Measurements from ENCODE around the gene PLEKHG4B.

The PLEKHG4B gene

DNA sequence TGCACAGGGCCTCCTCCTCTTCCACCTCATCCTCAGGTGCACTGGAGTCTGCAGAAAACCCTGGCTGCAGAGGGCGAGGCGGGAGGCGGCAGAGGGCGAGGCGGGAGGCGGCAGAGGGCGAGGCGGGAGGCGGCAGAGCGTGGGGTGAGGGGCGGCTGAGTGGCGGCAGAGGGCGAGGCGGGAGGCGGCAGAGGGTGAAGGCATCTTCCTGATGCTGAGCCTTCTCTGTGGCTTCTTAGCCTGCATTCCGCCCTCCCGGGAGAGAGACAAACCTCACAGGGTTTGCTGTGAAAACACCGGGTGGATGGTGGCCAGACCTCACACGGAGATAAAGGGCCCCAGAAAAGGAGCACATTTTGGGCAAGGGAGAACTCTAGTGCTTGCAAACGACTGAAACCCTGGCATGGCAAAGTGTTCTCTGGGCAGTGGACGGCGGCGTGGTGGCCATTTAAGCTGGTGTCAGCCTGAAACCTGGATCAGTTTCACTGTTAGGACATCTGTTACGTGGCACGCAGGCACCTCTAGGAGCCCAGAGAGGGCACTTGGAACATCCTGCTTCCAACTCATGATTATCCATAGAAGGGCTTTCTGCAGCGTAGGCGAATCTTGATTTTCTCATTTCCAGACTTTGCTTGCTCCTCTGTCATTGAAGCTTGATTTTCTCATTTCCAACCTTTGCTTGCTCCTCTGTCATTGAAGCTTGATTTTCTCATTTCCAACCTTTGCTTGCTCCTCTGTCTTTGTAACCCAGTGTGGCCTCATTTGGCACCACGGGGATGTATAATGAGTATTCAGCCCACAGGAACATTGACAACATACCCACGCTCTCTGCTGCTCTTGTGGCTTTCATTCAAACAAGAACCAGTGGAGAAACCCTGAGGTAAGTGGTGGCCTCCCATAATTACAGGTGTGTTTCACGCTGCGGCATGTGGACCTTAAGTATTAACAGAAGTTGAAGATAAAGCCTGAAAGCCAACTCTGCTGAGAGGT is 16.3 kb upstream of the PLEKHG4B start:
- no peak for DNase-seq (ENCODE audit: low read depth in 1 of 2, low spot score in 1 of 2)

DNA sequence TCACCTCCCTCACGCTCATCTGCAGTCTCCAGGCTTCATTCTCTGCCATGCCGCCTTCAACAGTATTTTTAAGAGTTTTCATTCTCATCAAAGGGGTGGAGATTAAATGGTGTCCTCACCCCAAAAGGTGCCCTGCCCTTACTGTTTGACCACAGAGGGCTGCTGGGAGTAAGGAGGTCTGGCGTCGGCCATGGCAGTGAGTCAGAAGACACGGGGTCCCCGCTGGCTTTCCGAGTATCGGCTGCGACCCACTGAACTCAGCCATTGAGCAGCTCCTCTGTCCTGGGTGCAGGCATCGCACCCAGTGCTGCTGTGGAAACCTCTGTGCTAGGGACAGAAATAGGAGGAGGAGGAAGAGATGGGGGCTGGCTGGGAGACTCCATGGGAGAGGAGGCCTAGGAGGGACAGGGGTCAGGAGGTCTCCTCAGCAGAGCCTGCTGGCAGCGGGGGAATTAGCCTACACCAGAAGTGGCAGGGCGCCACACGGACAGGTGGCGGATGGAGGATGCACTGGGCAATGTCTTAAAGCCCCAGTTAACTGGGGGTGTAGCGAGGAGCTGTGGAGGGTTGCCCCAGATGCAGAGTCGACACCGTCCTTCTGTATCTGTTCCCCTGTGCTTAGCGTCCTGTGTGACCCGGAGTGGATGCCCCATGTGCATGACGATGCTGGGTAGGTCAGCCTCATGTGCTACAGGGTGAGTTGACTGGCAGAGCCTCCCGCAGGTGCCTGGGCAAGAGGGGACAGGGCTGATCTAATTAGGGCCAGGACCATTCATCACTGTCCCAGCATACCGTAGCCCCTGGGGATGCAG is 15.4 kb upstream of the PLEKHG4B start:
- no peak for DNase-seq (ENCODE audit: low read depth in 1 of 2, low spot score in 1 of 2)

DNA sequence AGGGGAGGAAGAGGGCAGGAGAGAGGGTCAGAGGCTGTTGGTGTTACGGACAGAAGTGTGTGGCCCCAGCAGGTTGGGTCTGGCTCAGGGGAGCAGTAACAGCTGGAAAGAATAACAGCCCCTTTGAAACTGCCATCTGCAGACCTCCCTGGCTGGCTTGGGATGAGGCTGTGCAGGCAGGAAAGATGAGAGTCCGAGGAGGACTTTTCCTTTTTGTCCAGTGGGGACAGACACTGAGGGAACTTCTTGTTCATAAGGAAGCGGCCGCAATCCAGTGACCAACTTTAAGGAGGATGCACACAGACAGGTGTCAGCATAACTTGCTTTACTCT is 14.8 kb upstream of the PLEKHG4B start:
- no peak for DNase-seq (ENCODE audit: low read depth in 1 of 2, low spot score in 1 of 2)

DNA sequence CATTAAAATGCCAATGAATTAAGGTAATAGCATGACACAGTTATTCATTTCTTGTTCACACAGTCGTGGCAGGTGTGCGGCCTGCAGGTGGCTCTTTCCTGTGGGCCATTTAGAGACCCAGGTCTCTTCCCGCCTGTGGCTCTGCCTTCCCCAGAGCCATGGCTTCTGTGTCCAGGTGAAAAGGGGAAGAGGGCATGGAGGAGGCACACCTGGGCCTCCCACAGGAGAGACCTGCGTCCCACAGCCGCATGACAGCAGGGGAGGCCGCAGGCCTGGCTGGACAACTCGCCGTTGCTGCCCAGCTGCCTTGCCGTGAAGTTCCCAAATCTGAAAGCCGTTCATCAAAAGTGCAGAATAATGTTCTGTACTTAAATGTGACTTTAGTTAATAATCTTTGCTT is 14.4 kb upstream of the PLEKHG4B start:
- no peak for DNase-seq (ENCODE audit: low read depth in 1 of 2, low spot score in 1 of 2)

DNA sequence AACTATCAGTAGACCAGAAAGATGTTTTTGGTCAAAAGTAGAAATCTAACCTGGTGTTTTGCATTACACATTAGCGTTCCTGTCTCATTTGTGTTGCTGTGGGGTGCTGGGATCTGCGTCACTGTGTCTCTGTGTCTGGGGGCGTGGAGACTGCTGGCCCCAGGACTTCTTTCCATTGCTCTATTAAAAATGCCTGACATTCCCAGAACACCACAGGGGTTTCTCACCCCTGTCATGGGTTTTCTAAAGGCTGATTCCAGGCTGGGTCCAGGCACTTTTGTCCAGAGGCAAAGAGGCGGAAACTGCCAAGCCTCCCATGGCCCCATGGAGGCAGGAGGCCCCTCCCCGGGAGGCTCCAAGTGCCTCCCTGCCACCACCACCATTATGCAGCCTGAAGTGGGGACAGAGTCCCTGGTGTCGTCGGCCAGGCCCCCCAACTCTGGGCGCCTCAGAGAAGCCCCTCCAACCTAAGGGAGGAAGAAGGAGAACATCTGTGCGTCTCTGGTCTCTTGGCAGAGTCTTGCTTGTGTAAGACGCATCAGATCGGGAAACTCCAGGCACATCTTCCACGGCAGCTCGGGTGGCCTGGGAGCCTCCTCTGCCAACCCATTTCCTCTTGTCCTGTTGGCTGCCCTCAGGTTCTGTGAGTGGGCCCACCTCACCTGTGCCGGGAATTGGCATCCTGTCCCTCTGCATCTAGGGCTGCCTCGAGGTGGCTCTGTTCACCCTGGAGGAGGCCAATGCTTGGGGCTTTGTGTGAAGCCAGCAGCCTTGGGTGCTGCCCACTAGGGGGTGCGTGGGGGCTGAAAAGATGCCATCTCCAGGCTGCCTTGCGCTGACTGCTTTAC is 13.8 kb upstream of the PLEKHG4B start:
- no peak for DNase-seq (ENCODE audit: low read depth in 1 of 2, low spot score in 1 of 2)

DNA sequence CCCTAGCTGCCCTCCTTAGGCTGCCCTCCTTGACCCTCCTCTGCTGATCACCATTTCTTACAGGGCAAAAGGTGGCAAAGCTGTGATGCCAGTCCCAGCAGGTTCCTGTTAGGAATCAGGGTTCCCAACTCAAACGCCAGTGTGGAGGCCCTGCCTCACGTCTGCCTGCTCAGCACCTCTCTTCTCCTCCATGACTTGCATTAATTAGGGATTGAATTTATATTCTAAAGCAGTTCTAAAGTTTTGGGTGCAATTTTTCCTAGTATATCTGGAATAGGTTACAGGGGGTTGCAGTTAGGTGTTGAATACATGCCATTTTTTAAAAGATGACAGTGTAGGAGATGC is 13.2 kb upstream of the PLEKHG4B start:
- no peak for DNase-seq (ENCODE audit: low read depth in 1 of 2, low spot score in 1 of 2)

DNA sequence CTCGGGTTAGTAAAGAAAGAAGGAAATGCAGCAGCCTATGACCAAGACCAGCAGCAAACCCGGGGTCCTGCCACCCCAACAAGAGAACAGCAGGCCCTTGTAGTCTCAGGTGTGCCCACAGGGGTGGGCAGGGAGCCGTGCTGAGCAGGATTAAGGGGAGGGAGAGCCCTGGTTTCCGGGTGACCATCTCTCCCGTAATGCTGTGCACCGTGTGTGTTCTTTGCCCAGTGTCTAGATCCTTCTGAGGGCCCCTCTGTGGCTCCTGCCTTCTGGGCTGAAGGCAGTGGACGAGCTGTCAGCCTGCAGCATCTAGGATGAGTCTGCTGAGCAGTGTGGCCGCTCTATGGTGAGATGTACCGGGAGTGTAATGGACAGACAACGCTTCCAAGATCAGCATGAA is 12.7 kb upstream of the PLEKHG4B start:
- DNase-seq (ENCODE audit: low read depth in 1 of 2, low spot score in 1 of 2), result no peak

DNA sequence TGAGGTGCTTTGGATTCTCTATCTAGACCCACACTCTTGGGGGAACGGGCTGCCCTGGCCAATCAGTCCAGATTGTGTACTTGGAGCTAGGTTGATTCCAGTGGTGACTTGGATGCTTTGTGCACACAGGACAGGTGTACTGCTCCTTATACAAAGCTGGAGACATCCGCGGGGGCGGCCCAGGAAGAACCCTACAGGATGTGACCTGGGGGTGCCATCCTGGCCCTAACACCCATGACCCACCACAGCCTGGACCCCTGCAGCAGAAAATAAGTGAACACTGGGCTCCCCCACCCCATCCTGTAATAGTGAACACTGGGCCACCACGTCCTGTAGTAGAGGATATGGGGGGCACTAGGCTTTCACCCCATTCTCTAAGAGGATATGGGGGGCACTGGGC is 12.1 kb upstream of the PLEKHG4B start:
- DNase-seq (ENCODE audit: low read depth in 1 of 2, low spot score in 1 of 2), result no peak

DNA sequence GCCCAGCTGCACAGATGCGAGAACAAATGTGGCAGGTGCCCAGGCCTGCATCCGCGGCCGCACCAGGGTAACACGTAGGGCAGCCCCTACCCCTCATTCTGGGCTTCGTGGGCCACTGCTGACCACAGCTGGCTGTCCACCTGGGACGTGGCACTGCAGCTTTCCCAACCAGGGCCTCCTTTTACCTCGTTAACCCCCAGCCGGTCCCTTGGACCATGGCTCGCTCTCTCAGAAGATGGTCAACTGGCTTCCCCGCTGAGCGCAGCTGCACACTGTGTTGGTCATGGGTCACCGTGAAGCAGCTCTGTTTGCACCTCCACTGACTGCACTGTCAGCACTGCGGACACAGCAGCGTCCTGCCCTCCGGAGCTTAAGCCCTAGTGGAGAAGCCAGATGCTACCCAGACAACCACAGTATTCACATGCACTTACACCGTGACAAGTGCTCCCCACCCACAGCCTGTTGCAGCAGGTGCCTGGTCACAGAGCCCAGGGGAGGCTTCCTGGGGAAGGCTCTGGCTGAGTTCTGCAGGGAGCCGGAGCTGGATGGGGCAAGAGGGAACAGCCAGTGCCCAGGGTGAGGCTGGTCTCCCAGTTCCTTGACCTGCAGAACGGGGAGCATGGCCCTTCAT is 10.5 kb upstream of the PLEKHG4B start:
- no peak for DNase-seq (ENCODE audit: low read depth in 1 of 2, low spot score in 1 of 2)

DNA sequence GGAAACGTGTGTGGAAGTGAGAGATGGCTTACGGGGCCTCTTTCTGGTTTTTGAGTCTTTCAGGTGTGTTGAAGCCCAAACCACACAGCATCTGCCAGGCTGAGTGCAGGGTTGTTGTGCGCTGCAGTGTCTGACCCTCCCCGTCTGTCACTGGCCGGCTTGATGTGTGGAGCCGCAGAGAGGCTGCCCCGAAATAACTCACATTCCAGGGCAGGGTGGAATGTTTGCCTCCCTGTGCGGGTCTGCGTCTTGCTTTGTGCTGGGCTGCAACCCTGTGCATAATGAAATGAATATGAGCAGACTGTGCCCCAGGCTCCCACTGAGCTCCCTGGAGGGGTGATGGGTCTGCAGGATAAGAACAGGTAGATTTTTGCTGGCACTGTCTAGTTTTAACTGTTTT is 9.9 kb upstream of the PLEKHG4B start:
- no peak for DNase-seq (ENCODE audit: low read depth in 1 of 2, low spot score in 1 of 2)

DNA sequence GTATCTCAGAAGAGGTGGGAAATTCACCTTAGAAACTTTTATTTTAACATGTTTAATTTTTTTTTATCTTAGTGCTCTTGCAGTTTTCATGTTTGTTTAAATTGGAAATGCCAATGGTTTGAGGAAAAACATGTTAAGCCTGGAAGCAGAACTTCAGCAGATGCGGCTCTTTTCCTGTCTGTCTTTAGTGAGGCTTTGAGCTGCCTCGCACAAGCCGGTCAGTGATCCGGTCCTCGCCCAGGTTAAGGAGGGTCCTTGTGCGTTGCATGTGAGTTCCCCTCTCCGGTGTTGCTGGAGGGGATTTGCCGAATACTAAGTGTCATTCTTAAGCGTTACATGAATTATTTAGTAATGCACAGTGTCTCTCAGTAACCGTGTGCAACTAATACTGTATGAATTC is 9.4 kb upstream of the PLEKHG4B start:
- DNase-seq (ENCODE audit: low read depth in 1 of 2, low spot score in 1 of 2), result no peak

DNA sequence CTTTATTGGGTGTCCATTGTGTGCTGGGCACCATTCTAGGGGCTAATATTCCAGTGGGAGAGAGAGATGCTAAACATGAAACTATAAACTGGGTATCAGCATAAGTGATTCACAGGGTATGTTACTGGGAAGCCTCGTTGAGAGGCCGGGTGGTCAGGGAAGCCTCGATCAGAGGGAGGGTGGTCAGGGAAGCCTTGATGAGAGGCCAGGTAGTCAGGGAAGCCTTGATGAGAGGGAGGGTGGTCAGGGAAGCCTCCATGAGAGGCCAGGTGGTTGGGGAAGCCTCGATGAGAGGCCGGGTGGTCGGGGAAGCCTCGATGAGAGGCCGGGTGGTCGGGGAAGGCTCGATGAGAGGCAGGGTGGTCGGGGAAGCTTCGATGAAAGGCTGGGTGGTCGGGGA is 8.9 kb upstream of the PLEKHG4B start:
- DNase-seq (ENCODE audit: low read depth in 1 of 2, low spot score in 1 of 2), result no peak

DNA sequence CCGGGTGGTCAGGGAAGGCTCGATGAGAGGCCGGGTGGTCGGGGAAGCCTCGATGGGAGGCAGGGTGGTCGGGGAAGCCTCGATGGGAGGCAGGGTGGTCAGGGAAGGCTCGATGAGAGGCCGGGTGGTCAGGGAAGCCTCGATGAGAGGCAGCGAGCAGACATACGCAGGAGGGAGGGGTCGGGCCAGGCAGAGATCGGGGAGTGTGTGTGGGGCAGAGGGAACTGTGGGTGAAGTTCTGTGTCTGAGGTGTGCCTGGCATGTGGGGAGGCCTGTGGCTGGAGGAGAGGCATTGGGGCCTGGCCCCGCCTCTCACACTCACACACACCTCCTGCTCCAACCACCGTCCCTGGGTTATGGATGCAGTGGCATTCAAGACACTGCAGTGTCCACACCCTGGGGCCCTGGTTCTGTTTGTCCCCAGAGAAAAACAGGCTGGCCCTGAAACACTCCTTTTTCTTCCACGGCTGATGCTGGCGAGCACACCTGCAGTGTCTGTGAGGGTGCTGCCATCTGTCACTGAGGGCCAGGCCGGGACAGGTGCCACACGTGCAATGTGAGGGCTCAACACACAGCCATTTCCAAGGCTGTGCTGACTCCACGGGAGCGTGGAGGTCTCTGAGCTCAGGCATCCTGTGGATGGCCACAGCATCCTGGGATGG is 6.5 kb upstream of the PLEKHG4B start:
- DNase-seq (ENCODE audit: low read depth in 1 of 2, low spot score in 1 of 2), result no peak

DNA sequence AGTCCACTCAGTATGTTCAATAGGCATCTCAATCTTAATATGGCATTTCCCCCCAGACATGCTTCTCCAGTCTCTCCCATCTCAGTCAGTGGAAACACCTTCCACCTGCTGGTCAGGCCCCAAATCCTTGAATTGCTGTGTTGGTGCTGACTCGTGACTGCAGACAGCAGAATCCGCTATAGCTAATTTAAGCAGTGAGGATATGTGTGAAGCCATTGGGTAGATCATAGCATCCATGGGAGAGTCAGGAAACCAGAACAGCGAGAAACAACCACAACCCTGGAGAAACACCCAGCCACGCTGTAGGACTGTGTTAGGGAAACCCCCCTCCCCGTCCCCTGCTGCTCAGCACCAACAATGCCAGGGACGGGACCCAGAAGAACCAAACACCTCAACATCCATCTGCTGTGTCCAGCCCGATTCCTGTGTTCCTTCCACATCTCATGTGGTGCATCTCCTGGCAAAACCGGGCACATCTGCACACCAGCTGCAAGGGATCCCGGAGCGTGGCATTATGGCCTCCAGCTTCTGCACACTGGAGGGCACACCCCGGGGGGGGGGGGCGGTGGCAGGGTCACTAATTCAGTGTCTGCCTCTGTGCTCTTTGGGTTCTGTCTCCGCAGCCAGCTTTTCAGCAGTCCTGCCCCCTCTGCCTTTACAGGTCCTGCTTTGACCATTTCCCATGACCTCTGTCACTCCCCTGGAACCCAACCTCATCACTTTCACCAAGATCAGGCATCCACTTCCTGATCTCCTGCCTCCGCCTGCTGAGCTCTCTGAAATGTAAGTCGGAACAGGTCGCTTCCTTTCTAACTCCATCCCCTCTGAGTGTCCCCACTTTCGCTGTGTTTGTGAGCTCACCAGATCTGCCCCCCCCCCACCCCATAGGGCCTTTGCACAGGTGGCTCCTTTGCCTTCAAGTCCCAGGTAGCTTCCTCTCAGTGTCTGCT is 2.4 kb upstream of the PLEKHG4B start:
- no peak for DNase-seq (ENCODE audit: low read depth in 1 of 2, low spot score in 1 of 2)

DNA sequence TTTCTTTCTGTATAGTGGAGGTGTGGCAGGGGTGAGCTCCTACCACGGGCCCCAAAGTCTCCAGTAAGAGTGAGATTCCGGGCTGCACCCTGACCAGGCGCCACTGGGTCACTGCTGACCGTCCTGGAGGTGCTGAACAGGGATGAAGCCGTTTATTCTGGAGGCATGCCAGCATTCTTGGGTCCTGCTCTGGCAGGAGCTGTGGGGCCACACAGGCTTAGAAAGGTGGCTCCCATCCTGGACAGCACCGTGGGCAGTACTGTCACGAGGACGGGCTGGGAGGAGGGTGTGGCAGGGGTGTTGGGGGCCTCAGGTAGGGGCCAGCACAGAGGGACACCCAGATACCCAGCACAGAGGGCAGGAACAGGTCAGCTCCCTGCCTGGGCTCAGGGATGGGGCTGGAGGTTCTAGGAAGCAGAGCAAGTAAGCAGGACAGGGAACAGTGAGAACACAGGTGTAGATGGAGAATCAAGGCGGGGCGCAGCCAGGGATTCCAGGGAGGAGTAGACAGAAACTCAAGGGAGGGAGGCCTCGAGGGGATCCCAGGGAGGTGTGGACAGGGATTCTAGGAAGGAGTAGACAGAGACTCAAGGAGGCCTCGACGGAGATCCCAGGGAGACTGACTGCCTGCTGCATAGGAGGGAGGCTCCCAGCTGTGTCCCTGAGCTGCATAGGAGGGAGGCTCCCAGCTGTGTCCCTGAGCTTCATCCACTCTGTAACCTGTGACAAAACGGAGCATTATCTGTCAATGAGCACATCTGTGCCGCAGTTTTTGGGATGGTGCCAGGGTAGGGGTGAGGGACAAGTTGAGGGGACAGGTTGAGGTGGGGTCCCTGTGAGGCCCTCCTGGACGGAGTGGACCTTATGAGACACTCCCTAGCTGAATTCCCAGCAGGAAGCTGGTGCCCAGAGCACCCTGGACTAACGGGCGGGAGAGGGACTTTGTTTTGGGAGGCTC is 1.1 kb upstream of the PLEKHG4B start:
- no peak for DNase-seq (ENCODE audit: low read depth in 1 of 2, low spot score in 1 of 2)

DNA sequence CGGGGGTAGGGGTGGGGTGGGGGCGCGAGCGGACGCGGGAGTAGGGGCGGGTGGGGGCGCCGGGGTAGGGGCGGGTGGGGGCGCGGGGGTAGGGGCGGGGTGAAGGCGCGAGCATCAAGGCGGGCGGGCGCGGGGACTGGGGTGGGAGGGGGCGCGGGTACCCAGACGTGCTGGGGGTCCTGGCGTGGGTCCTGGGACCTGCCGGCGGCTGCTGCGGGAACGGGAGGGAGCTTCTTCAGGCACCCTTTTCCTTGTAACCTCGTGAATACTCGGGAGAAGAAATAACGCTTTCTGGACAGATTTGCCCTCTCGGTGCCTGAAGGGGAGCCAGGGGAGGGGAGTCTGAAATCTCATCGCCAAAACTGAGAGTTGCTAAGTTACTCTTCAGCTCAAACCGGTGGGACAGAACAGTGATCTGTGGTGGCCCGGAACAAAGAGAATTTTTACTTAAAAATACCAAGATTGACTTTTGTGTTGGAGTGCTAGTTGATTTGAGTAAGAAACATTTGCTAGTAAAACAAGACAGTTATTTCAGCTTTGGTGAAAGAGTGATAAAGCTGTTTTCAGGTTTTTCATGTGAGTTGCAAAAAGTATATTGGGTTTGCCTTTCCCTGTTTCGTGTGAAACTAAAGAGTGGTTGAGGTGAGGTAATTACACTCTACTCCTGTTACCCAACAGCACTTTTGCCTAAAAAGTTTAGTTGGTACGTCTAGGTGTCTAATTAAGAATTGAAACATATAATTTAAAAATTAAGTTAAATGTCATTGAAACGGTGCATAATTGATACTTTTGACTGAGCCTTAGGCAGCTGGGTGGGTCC is 643 bp downstream of the PLEKHG4B start:
- no peak for DNase-seq (ENCODE audit: low read depth in 1 of 2, low spot score in 1 of 2)

DNA sequence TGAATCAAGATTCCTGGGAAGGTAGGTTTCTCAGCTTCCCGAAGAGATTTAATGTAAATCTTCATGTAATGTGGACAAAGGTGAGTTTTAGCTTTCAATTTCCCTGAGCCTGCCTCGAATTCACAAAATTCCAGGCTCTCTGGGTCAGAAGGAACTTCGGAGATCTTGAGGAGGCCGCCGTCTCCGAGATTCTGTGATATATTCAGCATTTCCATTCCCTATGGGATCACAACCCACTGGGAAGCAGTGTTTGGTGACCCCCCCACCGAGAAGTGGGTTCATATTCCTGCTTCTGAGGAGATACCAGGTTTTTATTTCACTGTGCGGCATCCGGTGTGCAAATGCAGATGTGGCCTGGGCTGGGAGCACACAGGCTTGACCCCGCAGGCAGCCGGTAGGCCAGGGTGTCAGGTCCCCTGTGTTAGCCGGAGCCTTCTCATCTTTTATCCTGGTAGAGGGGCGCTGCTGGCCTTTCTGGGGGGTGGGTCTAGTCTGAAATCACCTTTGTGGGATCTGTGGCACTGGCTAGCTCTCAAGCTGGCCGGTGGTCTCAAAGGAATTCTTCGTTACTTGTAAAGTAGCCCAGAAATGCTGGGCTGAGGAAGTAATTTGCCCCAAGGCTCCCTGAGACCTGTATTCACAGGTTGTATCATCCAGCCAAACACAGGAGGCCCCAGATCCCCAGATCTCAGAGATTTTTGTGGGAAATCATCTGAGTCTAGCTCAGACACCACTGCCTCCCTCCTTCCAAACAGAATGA is 1.4 kb downstream of the PLEKHG4B start:
- no peak for DNase-seq (ENCODE audit: low read depth in 1 of 2, low spot score in 1 of 2)
